PC-3 (cell line): ENCODE measurements around the gene DIP2B. TPM values are rescaled to one million over a fixed set of nuclear protein-coding genes. Genes with fewer than 3 reads are reported as not detected.

Experiments
- ATAC-seq: fragments of 200-7000 bp; cut with Tn5 transposase; 2 replicates; pipeline ENCODE4 v1.9.1; 2020; ENCODE audit warnings: mild to moderate bottlenecking, moderate library complexity
- BruUV-seq: library from RNA; stranded (reverse); fragments of 400-500 nt; replicated peaks from 2 replicates; lab custom pipeline; 2021; lab: Mats Ljungman, UMichigan
- CTCF ChIA-PET: fragments of 300-600 bp; sonication (Branson Sonifier 250); formaldehyde crosslinking; loops from one replicate; lab custom pipeline; 2022; ENCODE audit warnings: antibody characterized with exemption; lab: Charles Lee
- POLR2A ChIA-PET: fragments of 300-600 bp; sonication (Branson Sonifier 250); formaldehyde crosslinking; loops from one replicate; lab custom pipeline; 2022; ENCODE audit warnings: antibody characterized with exemption; ENCODE audit not compliant: unreplicated experiment; lab: Charles Lee
- DNase-seq: peaks from one replicate; pipeline ENCODE4 v3.0.0-alpha.2; 2015
- H2AFZ ChIP-seq: fragments of 300-600 bp; sonication (generic); 2 replicates; pipeline ENCODE4 v1.6.0; 2016; ENCODE audit warnings: antibody characterized with exemption, low read length
- H3F3A ChIP-seq: fragments of 300-600 bp; sonication (generic); one replicate; pipeline ENCODE4 v1.6.0; 2017; ENCODE audit warnings: antibody characterized with exemption, low read length, control low read depth, mild to moderate bottlenecking; ENCODE audit not compliant: unreplicated experiment
- H3K27ac ChIP-seq: fragments of 300-600 bp; sonication (generic); 2 replicates; pipeline ENCODE4 v1.5.1; 2016; ENCODE audit warnings: mild to moderate bottlenecking, low read length
- H3K27me3 ChIP-seq: fragments of 300-600 bp; sonication (generic); 2 replicates; pipeline ENCODE4 v1.6.1; 2016; ENCODE audit warnings: low read length, mixed read lengths
- H3K36me3 ChIP-seq: fragments of 300-600 bp; sonication (generic); 2 replicates; pipeline ENCODE4 v1.6.1; 2016; ENCODE audit warnings: low read depth, mixed run types, low read length, mixed read lengths
- H3K4me1 ChIP-seq: fragments of 300-600 bp; sonication (generic); 2 replicates; pipeline ENCODE4 v1.5.1; 2016; ENCODE audit warnings: low read length; ENCODE audit not compliant: insufficient read depth
- H3K4me2 ChIP-seq: fragments of 300-600 bp; sonication (generic); 2 replicates; pipeline ENCODE4 v1.6.0; 2016; ENCODE audit warnings: low read length
- H3K4me3 ChIP-seq: fragments of 300-600 bp; sonication (generic); 2 replicates; pipeline ENCODE4 v1.5.1; 2016; ENCODE audit warnings: mild to moderate bottlenecking, low read length, mixed read lengths
- H3K79me2 ChIP-seq: fragments of 300-600 bp; sonication (generic); 2 replicates; pipeline ENCODE4 v1.6.1; 2017; ENCODE audit warnings: low read length, mixed read lengths
- H3K9ac ChIP-seq: fragments of 300-600 bp; sonication (generic); 2 replicates; pipeline ENCODE4 v1.6.0; 2016; ENCODE audit warnings: mild to moderate bottlenecking, low read length
- H3K9me2 ChIP-seq: fragments of 300-600 bp; sonication (generic); replicated peaks from 2 replicates; pipeline ENCODE4 v1.6.1; 2016; ENCODE audit warnings: mixed run types, low read length, mixed read lengths
- H3K9me3 ChIP-seq: fragments of 300-600 bp; sonication (generic); 2 replicates; pipeline ENCODE4 v1.6.1; 2016; ENCODE audit warnings: low read length, mixed read lengths
- H4K20me1 ChIP-seq: fragments of 300-600 bp; sonication (generic); 2 replicates; pipeline ENCODE4 v1.6.1; 2016; ENCODE audit warnings: low read length, mixed read lengths
- EZH2 ChIP-seq: fragments of 300-600 bp; sonication (generic); IDR thresholded peaks from one replicate; pipeline ENCODE4 v1.6.1; 2017; ENCODE audit warnings: antibody characterized with exemption, mild to moderate bottlenecking, low read length; ENCODE audit not compliant: unreplicated experiment
- EZH2phosphoT487 ChIP-seq: fragments of 300-600 bp; sonication (generic); IDR thresholded peaks from 2 replicates; pipeline ENCODE4 v1.6.1; 2018; ENCODE audit warnings: mild to moderate bottlenecking, antibody characterized with exemption, low read length, borderline replicate concordance
- intact Hi-C: fragments of 100-400 bp; cut with micrococcal nuclease; formaldehyde crosslinking; loops from 2 replicates; pipeline ENCODE4 v1.9.0; 2023
- total RNA-seq: library from RNA; depleted of rRNA; stranded (reverse); fragments of >200 nt; gene quantifications from 2 replicates; pipeline ENCODE4 v1.2.3, GENCODE V29; 2014
- TF ChIP-seq, protein P1 (sequence below): fragments of 300-600 bp; sonication (generic); conservative IDR thresholded peaks from 2 replicates; pipeline ENCODE4 v1.5.1; 2017; ENCODE audit warnings: antibody characterized with exemption, low read depth, mild to moderate bottlenecking, low read length

The DIP2B gene
- total RNA-seq, 1 experiment from 2014 or later, result 36.3 TPM

DNA sequence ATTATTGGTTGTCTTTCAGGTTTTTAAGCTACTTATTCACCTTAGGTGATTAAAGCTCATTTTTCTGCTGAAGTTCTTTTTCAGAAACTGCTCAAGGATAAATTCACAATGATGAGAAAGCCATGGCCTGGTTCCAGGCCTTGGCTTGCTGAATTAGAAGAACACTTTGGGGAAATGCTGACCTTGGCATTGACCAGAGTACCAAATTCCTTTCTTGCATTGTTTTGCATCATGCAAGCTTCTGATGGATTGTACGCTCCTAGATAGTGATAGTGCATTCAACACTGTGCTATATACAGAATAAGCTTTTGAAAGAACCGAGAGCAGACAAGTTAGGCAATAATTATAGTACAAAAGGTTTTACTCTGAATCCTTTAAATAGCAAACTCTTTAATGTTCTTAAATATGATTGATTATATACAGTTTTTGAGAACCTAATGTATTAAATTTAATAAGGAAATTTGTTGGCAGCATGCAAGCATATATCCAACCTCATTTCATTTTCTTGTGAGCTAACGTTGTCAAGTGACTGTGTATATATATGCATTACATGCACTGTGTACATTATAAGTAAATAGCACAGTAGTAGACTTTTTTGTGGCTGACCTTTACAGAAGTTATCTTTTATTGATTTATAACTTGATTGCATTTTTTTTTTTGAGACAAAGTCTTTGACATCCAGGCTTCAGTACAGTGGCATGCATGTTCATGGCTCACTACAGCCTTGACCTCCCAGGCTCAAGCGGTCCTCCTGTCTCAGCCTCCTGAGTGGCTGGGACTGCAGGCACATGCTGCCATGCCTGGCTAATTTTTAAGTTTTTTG lies 99.2 kb downstream of the DIP2B start:
- no peaks in the 10 kb centered on the region for H3K9me3 ChIP-seq
- no peaks in the 10 kb centered on the region for H3K9me2 ChIP-seq
- H2AFZ ChIP-seq, result no peak overlapping the region
- CTCF ChIA-PET, result no interaction called here
- H3K79me2 ChIP-seq, result peaks cover 76% of the 10 kb centered on the region
- no peak overlapping the region for H3K9ac ChIP-seq
- ATAC-seq (no peak), DNase-seq (no peak)
- no peak overlapping the region for H3K27ac ChIP-seq
- no peaks in the 10 kb centered on the region; the same call in 1 of the 2 replicates for H3K36me3 ChIP-seq
- no peak for TF ChIP-seq EZH2phosphoT487
- no peak for TF ChIP-seq EZH2
- TF ChIP-seq, protein P1, sequence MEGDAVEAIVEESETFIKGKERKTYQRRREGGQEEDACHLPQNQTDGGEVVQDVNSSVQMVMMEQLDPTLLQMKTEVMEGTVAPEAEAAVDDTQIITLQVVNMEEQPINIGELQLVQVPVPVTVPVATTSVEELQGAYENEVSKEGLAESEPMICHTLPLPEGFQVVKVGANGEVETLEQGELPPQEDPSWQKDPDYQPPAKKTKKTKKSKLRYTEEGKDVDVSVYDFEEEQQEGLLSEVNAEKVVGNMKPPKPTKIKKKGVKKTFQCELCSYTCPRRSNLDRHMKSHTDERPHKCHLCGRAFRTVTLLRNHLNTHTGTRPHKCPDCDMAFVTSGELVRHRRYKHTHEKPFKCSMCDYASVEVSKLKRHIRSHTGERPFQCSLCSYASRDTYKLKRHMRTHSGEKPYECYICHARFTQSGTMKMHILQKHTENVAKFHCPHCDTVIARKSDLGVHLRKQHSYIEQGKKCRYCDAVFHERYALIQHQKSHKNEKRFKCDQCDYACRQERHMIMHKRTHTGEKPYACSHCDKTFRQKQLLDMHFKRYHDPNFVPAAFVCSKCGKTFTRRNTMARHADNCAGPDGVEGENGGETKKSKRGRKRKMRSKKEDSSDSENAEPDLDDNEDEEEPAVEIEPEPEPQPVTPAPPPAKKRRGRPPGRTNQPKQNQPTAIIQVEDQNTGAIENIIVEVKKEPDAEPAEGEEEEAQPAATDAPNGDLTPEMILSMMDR, result no peak
- POLR2A ChIA-PET, result no interaction called here
- H3K4me1 ChIP-seq, result no peaks in the 10 kb centered on the region
- intact Hi-C loops, result no loop called here
- no TSS peak for BruUV-seq
- H4K20me1 ChIP-seq, result no peaks in the 10 kb centered on the region
- H3K4me3 ChIP-seq, result no peak overlapping the region
- no peak overlapping the region for H3K4me2 ChIP-seq
- H3F3A ChIP-seq, result no peaks in the 10 kb centered on the region
- H3K27me3 ChIP-seq, result no peaks in the 10 kb centered on the region

DNA sequence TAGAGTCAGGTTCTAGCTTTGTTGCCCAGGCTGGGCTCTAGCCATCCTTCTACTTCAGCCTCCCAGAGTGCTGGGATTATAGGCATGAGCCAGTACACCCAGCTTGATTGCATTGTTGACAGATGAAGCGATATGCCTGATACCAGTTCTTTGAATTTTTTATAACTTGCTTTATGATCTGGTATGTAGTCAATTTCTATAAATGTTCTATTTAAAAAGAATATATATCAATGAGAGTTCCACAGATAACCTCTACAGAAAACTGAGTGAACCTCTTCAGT lies 99.8 kb downstream of the DIP2B start:
- no peaks in the 10 kb centered on the region for H3K27me3 ChIP-seq
- DNase-seq, result no peak
- H3K9me3 ChIP-seq, result no peaks in the 10 kb centered on the region
- no peak overlapping the region for H3K4me2 ChIP-seq
- H2AFZ ChIP-seq, result no peak overlapping the region
- H3K9me2 ChIP-seq, result no peaks in the 10 kb centered on the region
- ATAC-seq, result no peak
- H3K4me1 ChIP-seq, result no peaks in the 10 kb centered on the region
- BruUV-seq, result no TSS peak
- no peak overlapping the region for H3K4me3 ChIP-seq
- ChIA-PET POLR2A (no interaction called here), CTCF (no interaction called here)
- no peak overlapping the region for H3K27ac ChIP-seq
- H3F3A ChIP-seq, result no peaks in the 10 kb centered on the region
- H4K20me1 ChIP-seq, result no peaks in the 10 kb centered on the region
- TF ChIP-seq EZH2, result no peak
- no peak for TF ChIP-seq EZH2phosphoT487
- TF ChIP-seq, protein P1, result no peak
- H3K9ac ChIP-seq, result no peak overlapping the region
- peaks cover 71% of the 10 kb centered on the region for H3K79me2 ChIP-seq
- no peaks in the 10 kb centered on the region; the same call in 1 of the 2 replicates for H3K36me3 ChIP-seq
- intact Hi-C loops, result no loop called here

DNA sequence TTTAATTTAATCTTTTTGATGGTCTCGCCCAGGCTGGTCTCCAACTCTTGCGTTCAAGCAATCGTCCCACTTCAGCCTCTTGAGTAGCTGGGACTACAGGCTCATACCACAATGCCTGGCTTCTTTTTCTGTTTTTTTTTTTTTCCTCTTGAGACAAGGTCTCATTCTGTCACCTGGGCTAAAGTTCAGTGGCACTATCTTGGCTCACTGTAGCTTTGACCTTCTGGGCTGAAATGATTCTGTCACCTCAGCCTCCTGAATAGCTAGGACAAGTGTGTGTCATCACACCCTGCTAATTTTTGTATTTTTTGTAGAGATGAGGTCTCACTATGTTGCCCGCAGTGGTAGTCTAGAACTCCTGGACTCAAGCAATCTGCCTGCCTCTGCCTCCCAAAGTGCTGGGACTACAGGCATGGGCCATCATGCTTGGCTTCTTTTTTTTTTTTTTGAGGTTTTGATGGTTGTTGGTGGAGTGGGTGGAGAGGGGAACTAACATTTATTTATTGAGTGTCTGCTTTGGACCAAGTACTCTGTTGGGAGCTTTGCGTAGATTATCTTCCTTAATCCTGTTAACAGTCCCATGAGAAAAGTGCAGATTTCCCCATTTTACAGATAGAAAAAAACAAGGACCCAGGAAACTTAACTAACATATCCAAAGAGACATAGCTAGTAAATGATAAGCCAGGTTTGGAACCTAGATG lies 102.0 kb downstream of the DIP2B start:
- DNase-seq (no peak), ATAC-seq (no peak)
- intact Hi-C loops, result no loop called here
- Histone ChIP-seq H3K4me3 (no peak overlapping the region), H3K27me3 (no peaks in the 10 kb centered on the region), H3K4me1 (no peaks in the 10 kb centered on the region), H3K4me2 (no peak overlapping the region), H3K27ac (no peak overlapping the region), H4K20me1 (no peaks in the 10 kb centered on the region), H3K79me2 (peaks cover 58% of the 10 kb centered on the region), H3K9me3 (no peaks in the 10 kb centered on the region), H3K9ac (no peak overlapping the region), H3F3A (no peaks in the 10 kb centered on the region), H3K9me2 (no peaks in the 10 kb centered on the region), H3K36me3 (no peaks in the 10 kb centered on the region), H2AFZ (no peak overlapping the region)
- BruUV-seq, result no TSS peak
- TF ChIP-seq EZH2, result no peak
- no peak for TF ChIP-seq EZH2phosphoT487
- TF ChIP-seq, protein P1, result no peak
- CTCF ChIA-PET, result interaction anchor here (0.5 to 0.6 kb wide), 2 partner anchors 101 to 140 kb away, joined by 3 read pairs; no protein-coding TSS in a partner anchor
- POLR2A ChIA-PET, result no interaction called here
